HepG2 (cell line): ENCODE data around the gene UBXN6. TPM values are rescaled to one million over a fixed set of nuclear protein-coding genes. Genes with fewer than 3 reads are reported as not detected.

ENCODE experiments used
- GABPB1 ChIP-seq: IDR thresholded peaks from 2 replicates; pipeline ENCODE4 v1.6.1; 2016; ENCODE audit warnings: mild to moderate bottlenecking, missing genetic modification reagents, moderate library complexity, missing compliant biosample characterization
- GTF2F1 ChIP-seq: fragments of 150-350 bp; IDR thresholded peaks from 2 replicates; pipeline ENCODE4 v1.6.1; 2014; ENCODE audit warnings: low read length
- HCFC1 ChIP-seq: fragments of 150-350 bp; IDR thresholded peaks from 2 replicates; pipeline ENCODE4 v1.6.1; 2014; ENCODE audit warnings: low read depth, low read length
- NCOA2 ChIP-seq: sonication (generic); formaldehyde crosslinking; IDR thresholded peaks from 2 replicates; pipeline ENCODE4 v1.8.0; 2022; ENCODE audit warnings: inconsistent platforms
- NFKB2 ChIP-seq: sonication (generic); formaldehyde crosslinking; IDR thresholded peaks from 2 replicates; pipeline ENCODE4 v1.4.0; 2020; ENCODE audit warnings: missing genetic modification reagents, borderline replicate concordance
- NFYB ChIP-seq: sonication (generic); formaldehyde crosslinking; IDR thresholded peaks from 2 replicates; pipeline ENCODE4 v1.4.0; 2020; ENCODE audit warnings: missing genetic modification reagents
- PHF21A ChIP-seq: sonication (generic); formaldehyde crosslinking; IDR thresholded peaks from 2 replicates; pipeline ENCODE4 v1.5.0; 2020; ENCODE audit warnings: mild to moderate bottlenecking, missing genetic modification reagents
- RFXAP ChIP-seq: sonication (generic); formaldehyde crosslinking; IDR thresholded peaks from 2 replicates; pipeline ENCODE4 v1.4.0; 2020; ENCODE audit warnings: missing genetic modification reagents, borderline replicate concordance
- SMAD3 ChIP-seq: sonication (generic); formaldehyde crosslinking; IDR thresholded peaks from 2 replicates; pipeline ENCODE4 v1.4.0; 2020; ENCODE audit warnings: missing genetic modification reagents
- SP2 ChIP-seq: sonication (generic); formaldehyde crosslinking; IDR thresholded peaks from 2 replicates; pipeline ENCODE4 v1.5.1; 2020; ENCODE audit warnings: mild to moderate bottlenecking, missing genetic modification reagents
- SRY ChIP-seq: sonication (generic); formaldehyde crosslinking; IDR thresholded peaks from 2 replicates; pipeline ENCODE4 v1.8.0; 2022; ENCODE audit warnings: mild to moderate bottlenecking, missing genetic modification reagents
- ZNF607 ChIP-seq: sonication (generic); formaldehyde crosslinking; IDR thresholded peaks from 2 replicates; pipeline ENCODE4 v1.5.1; 2020; ENCODE audit warnings: missing genetic modification reagents, mild to moderate bottlenecking, borderline replicate concordance
- polyA plus RNA-seq, 8 experiments: library from polyadenylated mRNA; depleted of rRNA in 3 of 8; stranded (reverse) in 7 of 8; unstranded in 1 of 8; fragments of >200 nt; fragmentation: Illumina TruSeq in 4 of 8; extraction: Trizol in 4 of 8; gene quantifications; 2 replicates each; pipeline versions ENCODE4 v1.2.1 to v1.2.3, GENCODE V29; 2011 to 2016; ENCODE audit warnings: low read depth in 4 of 8, missing spikeins in 1 of 8, mixed read lengths in 1 of 8; ENCODE audit not compliant: insufficient read depth in 1 of 8
- total RNA-seq, 5 experiments: library from RNA; depleted of rRNA; stranded (reverse); fragments of >200 nt; fragmentation: Illumina TruSeq; extraction: Trizol; gene quantifications; 2 replicates each; pipeline ENCODE4 v1.2.3, GENCODE V29; 2016; ENCODE audit warnings: low read depth in 1 of 5
- TF ChIP-seq, protein P1 (sequence below): sonication (generic); formaldehyde crosslinking; IDR thresholded peaks from 2 replicates; pipeline ENCODE4; 2020; ENCODE audit warnings: missing genetic modification reagents, mild to moderate bottlenecking, borderline replicate concordance
- TF ChIP-seq, protein P2 (sequence below), 2 experiments: sonication (generic) in 1 of 2; formaldehyde crosslinking in 1 of 2; IDR thresholded peaks; 2 replicates each; pipeline versions ENCODE4 v1.4.0 to v1.6.1; 2018 to 2020; ENCODE audit warnings: missing genetic modification reagents in 2 of 2, borderline replicate concordance in 1 of 2, low read depth in 1 of 2, mild to moderate bottlenecking in 1 of 2, missing biosample characterization in 1 of 2
- TF ChIP-seq, protein P3 (sequence below): IDR thresholded peaks from 2 replicates; pipeline ENCODE4 v1.6.1; 2016
- TF ChIP-seq, protein P4 (sequence below): IDR thresholded peaks from 2 replicates; pipeline ENCODE4 v1.6.1; 2016; ENCODE audit warnings: missing compliant biosample characterization, missing genetic modification reagents, borderline replicate concordance
- TF ChIP-seq, protein P5 (sequence below): sonication (generic); formaldehyde crosslinking; IDR thresholded peaks from 2 replicates; pipeline ENCODE4 v1.9.0; 2021; ENCODE audit warnings: missing genetic modification reagents, borderline replicate concordance

UBXN6 gene
- total and polyA plus RNA-seq, 2 of the 13 experiments (the other 11 are each of a cell fraction or from before 2014, with no cell fraction given): 34.9 to 35.5 TPM

DNA sequence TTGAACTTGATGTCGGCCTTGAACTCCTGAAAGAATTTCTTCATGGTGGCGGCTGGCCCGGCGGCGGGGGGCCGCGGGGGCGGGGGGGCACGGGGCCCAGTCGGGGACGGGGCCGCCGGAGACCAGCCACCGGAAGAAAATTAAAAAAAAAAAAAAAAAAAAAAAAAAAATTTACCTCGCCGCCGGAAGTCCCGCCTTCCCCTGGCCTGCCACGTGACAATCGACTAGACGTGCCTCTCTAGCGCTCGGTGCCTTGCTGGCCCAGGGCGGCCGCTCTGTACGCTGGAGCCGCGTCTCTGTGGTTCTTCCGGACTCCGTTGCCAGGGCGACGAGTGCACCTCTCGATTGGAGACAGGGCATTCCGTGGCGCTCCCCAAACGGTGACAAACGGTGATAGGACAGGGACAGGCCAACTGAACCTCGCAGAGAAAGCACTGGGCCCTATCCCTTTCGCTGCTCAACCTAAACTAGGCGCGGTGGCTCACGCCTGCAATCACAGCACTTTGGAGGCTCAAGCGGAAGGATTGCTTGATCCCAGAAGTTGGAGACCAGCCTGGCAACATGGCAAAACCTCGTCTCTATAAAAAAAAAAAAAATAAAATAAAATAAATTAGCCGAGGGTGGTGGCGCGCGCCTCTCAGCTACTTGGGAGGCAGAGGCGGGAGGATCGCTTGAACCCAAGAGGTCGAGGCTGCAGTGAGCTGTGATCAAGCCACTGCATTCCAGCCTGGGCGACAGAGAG is at the start of gene UBXN6 (continued):
- TF ChIP-seq SP2 (CRISPR knock-in tag) (peak; percentile 89), GTF2F1 (no peak), ZNF607 (no peak), NFKB2 (CRISPR knock-in tag) (peak; percentile 36; the same call in 1 of the 2 replicates), HCFC1 (peak; percentile 73), NFYB (CRISPR knock-in tag) (peak; percentile 27; the same call in 1 of the 2 replicates), PHF21A (peak; percentile 69), SMAD3 (CRISPR knock-in tag) (0 out of 2 replicates have a peak, but pooled peaks have one; percentile 32), RFXAP (CRISPR knock-in tag) (peak; percentile 61; the same call in 1 of the 2 replicates), NCOA2 (peak; percentile 51; the same call in 1 of the 2 replicates), SRY (0 out of 2 replicates have a peak, but pooled peaks have one; percentile 53), GABPB1 (peak; percentile 93)
- TF ChIP-seq, protein P1, sequence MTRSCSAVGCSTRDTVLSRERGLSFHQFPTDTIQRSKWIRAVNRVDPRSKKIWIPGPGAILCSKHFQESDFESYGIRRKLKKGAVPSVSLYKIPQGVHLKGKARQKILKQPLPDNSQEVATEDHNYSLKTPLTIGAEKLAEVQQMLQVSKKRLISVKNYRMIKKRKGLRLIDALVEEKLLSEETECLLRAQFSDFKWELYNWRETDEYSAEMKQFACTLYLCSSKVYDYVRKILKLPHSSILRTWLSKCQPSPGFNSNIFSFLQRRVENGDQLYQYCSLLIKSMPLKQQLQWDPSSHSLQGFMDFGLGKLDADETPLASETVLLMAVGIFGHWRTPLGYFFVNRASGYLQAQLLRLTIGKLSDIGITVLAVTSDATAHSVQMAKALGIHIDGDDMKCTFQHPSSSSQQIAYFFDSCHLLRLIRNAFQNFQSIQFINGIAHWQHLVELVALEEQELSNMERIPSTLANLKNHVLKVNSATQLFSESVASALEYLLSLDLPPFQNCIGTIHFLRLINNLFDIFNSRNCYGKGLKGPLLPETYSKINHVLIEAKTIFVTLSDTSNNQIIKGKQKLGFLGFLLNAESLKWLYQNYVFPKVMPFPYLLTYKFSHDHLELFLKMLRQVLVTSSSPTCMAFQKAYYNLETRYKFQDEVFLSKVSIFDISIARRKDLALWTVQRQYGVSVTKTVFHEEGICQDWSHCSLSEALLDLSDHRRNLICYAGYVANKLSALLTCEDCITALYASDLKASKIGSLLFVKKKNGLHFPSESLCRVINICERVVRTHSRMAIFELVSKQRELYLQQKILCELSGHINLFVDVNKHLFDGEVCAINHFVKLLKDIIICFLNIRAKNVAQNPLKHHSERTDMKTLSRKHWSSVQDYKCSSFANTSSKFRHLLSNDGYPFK: peak; percentile 83; the same call in 1 of the 2 replicates
- TF ChIP-seq, protein P2, sequence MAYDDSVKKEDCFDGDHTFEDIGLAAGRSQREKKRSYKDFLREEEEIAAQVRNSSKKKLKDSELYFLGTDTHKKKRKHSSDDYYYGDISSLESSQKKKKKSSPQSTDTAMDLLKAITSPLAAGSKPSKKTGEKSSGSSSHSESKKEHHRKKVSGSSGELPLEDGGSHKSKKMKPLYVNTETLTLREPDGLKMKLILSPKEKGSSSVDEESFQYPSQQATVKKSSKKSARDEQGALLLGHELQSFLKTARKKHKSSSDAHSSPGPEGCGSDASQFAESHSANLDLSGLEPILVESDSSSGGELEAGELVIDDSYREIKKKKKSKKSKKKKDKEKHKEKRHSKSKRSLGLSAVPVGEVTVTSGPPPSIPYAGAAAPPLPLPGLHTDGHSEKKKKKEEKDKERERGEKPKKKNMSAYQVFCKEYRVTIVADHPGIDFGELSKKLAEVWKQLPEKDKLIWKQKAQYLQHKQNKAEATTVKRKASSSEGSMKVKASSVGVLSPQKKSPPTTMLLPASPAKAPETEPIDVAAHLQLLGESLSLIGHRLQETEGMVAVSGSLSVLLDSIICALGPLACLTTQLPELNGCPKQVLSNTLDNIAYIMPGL (CRISPR knock-in tag; IDR thresholded peaks at IDR 0.05; ENCODE audit: borderline replicate concordance in 1 of 2, low read depth in 1 of 2): 0 out of 4 replicates have a peak, but pooled peaks of 1 of the 2 experiments have one; percentile 22
- TF ChIP-seq, protein P3, sequence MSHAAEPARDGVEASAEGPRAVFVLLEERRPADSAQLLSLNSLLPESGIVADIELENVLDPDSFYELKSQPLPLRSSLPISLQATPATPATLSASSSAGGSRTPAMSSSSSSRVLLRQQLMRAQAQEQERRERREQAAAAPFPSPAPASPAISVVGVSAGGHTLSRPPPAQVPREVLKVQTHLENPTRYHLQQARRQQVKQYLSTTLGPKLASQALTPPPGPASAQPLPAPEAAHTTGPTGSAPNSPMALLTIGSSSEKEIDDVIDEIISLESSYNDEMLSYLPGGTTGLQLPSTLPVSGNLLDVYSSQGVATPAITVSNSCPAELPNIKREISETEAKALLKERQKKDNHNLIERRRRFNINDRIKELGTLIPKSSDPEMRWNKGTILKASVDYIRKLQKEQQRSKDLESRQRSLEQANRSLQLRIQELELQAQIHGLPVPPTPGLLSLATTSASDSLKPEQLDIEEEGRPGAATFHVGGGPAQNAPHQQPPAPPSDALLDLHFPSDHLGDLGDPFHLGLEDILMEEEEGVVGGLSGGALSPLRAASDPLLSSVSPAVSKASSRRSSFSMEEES: peak; percentile 91
- TF ChIP-seq, protein P4, sequence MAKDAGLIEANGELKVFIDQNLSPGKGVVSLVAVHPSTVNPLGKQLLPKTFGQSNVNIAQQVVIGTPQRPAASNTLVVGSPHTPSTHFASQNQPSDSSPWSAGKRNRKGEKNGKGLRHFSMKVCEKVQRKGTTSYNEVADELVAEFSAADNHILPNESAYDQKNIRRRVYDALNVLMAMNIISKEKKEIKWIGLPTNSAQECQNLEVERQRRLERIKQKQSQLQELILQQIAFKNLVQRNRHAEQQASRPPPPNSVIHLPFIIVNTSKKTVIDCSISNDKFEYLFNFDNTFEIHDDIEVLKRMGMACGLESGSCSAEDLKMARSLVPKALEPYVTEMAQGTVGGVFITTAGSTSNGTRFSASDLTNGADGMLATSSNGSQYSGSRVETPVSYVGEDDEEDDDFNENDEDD (CRISPR knock-in tag): no peak
- TF ChIP-seq, protein P5, sequence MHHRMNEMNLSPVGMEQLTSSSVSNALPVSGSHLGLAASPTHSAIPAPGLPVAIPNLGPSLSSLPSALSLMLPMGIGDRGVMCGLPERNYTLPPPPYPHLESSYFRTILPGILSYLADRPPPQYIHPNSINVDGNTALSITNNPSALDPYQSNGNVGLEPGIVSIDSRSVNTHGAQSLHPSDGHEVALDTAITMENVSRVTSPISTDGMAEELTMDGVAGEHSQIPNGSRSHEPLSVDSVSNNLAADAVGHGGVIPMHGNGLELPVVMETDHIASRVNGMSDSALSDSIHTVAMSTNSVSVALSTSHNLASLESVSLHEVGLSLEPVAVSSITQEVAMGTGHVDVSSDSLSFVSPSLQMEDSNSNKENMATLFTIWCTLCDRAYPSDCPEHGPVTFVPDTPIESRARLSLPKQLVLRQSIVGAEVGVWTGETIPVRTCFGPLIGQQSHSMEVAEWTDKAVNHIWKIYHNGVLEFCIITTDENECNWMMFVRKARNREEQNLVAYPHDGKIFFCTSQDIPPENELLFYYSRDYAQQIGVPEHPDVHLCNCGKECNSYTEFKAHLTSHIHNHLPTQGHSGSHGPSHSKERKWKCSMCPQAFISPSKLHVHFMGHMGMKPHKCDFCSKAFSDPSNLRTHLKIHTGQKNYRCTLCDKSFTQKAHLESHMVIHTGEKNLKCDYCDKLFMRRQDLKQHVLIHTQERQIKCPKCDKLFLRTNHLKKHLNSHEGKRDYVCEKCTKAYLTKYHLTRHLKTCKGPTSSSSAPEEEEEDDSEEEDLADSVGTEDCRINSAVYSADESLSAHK: no peak
